T-helper 1 cell treated with Interleukin-12 subunit alpha and Interleukin-12 subunit beta and Interleukin-4 antibody, amounts not matched to agents 30 μg/mL and 1 μg/mL, for 36 hours (primary cell): ENCODE results near the gene TRIM44.
A peak's percentile ranks its signal among the peaks of the same experiment; 100 is the strongest.
"Not testable (repeated sequence)": the region's sequence is repeated elsewhere in the genome, so short reads cannot be mapped to it uniquely, and the experiment has no call there.

Experiments used
- H3K27ac Mint-ChIP-seq: one replicate; pipeline ENCODE4 v1.8.0; 2021; ENCODE audit warnings: mild to moderate bottlenecking, mixed read lengths
- H3K27me3 Mint-ChIP-seq: one replicate; pipeline ENCODE4 v1.8.0; 2021; ENCODE audit warnings: low read depth, mixed read lengths
- H3K36me3 Mint-ChIP-seq: one replicate; pipeline ENCODE4 v1.8.0; 2021; ENCODE audit warnings: low read depth, mixed read lengths
- H3K4me1 Mint-ChIP-seq: one replicate; pipeline ENCODE4 v1.8.0; 2021; ENCODE audit warnings: low read depth, mixed read lengths
- H3K4me3 Mint-ChIP-seq: one replicate; pipeline ENCODE4 v1.8.0; 2021; ENCODE audit warnings: mild to moderate bottlenecking, moderate library complexity, mixed read lengths
- H3K9me3 Mint-ChIP-seq: one replicate; pipeline ENCODE4 v1.8.0; 2021; ENCODE audit warnings: mixed read lengths

Gene TRIM44

GRCh38 chr11:35651263-35651662, 11.3 kb upstream of the TRIM44 start:
- H3K9me3 Mint-ChIP-seq, result no peaks in the 10 kb centered on the region
- H3K36me3 Mint-ChIP-seq, result no peaks in the 10 kb centered on the region
- H3K4me3 Mint-ChIP-seq, result no peak overlapping the region
- H3K27me3 Mint-ChIP-seq, result peaks cover 32% of the 10 kb centered on the region
- no peaks in the 10 kb centered on the region for H3K4me1 Mint-ChIP-seq
- H3K27ac Mint-ChIP-seq, result no peak overlapping the region

DNA sequence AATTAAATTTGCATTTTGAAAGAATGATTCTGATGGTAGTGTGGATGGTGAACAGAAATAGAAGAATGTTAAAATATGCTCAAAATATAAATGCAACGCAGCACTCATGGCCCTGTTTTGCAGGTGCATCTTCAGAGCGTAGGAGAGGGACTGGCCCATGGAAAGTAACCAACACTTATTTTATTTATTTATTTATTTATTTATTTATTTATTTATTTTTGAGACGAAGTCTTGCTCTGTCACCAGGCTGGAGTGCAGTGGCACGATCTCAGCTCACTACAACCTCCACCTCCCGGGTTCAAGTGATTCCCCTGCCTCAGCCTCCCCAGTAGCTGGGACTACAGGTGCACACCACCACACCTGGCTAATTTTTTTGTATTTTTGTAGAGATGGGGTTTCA, 9.8 kb upstream of the TRIM44 start:
- not testable (repeated sequence) for H3K27ac Mint-ChIP-seq, H3K9me3 Mint-ChIP-seq, H3K4me1 Mint-ChIP-seq, H3K4me3 Mint-ChIP-seq, H3K36me3 Mint-ChIP-seq
- peaks cover 30% of the 10 kb centered on the region for H3K27me3 Mint-ChIP-seq

DNA sequence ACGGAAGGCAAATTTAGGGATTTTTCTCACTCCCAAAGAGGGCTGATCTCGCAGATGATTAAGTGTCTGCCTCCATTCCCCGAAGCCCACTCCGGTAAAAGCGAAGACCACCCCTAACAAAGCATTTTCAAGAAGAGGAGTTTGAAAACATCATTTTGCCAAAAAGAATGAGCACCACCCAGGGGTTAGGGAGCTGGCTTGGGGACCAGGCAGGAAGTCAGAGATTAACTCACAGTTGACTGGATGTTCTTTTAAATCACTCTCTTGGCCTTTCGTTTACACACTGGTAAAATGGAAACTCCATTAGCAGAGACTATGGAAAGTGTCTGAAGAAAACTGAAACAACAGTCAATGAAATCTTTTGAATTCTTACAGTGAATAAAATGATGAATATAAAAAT, 7.9 kb upstream of the TRIM44 start:
- Mint-ChIP-seq H3K4me1 (no peaks in the 10 kb centered on the region), H3K36me3 (no peaks in the 10 kb centered on the region), H3K27me3 (peaks cover 38% of the 10 kb centered on the region), H3K9me3 (no peaks in the 10 kb centered on the region), H3K27ac (no peak overlapping the region), H3K4me3 (no peak overlapping the region)

DNA sequence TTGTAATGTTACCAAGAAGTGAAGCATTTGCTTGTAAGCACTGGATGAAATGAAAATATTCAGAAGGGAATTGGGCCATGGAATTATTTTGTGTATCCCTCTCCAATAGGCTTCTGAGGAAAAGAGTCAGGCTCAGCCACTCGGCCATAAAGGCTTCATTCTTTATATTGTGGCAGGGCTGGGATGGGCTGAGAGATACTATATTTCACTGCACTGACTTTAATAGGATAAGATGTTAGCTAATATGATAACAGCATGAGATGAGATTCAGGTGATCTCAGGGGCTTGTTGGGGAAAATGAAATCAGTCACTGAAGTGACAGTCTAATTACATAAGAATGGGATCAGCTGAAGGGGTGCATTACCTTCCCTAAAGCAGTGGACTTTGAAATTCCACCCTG, 7.3 kb upstream of the TRIM44 start:
- Mint-ChIP-seq H3K4me1 (no peaks in the 10 kb centered on the region), H3K27ac (no peak overlapping the region), H3K36me3 (no peaks in the 10 kb centered on the region), H3K27me3 (peaks cover 38% of the 10 kb centered on the region), H3K4me3 (no peak overlapping the region), H3K9me3 (no peaks in the 10 kb centered on the region)

DNA sequence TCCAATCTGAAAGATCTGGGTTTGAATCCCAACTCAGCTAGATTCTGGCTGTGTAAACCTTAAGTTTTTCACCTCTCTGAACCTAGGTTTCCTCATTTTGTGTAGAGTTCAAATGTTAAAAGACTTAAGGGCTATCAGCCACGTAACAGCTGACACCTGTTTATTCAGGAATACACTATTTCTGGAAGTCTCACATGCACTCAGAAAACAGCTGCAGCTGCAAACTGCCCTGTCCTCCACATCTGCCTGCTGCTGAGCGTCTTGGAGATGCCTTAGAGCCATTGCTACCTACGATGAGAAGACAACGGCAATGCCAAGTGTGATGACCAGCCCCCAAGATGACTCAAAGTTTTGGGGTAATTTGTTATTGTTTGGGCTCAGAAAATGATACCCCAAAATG, 6.7 kb upstream of the TRIM44 start:
- Mint-ChIP-seq H3K27me3 (peaks cover 38% of the 10 kb centered on the region), H3K27ac (no peak overlapping the region)

GRCh38 chr11:35658020-35658948, 4.3 kb upstream of the TRIM44 start:
- Mint-ChIP-seq H3K36me3 (peaks cover 4% of the 10 kb centered on the region), H3K9me3 (peaks cover 3% of the 10 kb centered on the region), H3K4me1 (peaks cover 9% of the 10 kb centered on the region), H3K4me3 (no peak overlapping the region), H3K27me3 (peaks cover 45% of the 10 kb centered on the region), H3K27ac (no peak overlapping the region)

More for the DNA sequence above, 6.7 kb upstream of the TRIM44 start:
- Mint-ChIP-seq H3K4me1 (no peaks in the 10 kb centered on the region), H3K36me3 (no peaks in the 10 kb centered on the region), H3K9me3 (no peaks in the 10 kb centered on the region), H3K4me3 (no peak overlapping the region)

DNA sequence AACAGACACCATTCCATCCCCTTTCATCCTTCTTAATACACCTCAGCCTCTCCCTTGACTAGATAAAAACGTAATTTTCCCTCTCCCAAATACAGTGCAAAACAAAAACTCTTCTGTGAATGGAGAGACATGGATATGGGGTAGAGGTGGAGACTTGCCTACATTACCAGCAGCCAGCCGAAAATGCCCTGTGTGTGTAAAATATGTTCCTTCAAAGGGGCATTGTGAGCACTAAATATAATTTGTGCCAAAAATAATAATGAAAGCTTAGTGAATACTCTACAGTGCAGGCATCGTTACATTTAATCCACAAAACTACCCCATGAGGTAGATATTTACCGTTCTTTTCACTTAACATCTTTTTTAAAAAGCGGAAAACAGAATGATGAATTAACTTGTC, 1.0 kb upstream of the TRIM44 start:
- H3K9me3 Mint-ChIP-seq, result peaks cover 28% of the 10 kb centered on the region
- H3K27ac Mint-ChIP-seq, result no peak overlapping the region
- H3K36me3 Mint-ChIP-seq, result peaks cover 26% of the 10 kb centered on the region
- H3K4me1 Mint-ChIP-seq, result peaks cover 26% of the 10 kb centered on the region
- H3K27me3 Mint-ChIP-seq, result peaks cover 23% of the 10 kb centered on the region
- H3K4me3 Mint-ChIP-seq, result peak overlapping the region; percentile 93

DNA sequence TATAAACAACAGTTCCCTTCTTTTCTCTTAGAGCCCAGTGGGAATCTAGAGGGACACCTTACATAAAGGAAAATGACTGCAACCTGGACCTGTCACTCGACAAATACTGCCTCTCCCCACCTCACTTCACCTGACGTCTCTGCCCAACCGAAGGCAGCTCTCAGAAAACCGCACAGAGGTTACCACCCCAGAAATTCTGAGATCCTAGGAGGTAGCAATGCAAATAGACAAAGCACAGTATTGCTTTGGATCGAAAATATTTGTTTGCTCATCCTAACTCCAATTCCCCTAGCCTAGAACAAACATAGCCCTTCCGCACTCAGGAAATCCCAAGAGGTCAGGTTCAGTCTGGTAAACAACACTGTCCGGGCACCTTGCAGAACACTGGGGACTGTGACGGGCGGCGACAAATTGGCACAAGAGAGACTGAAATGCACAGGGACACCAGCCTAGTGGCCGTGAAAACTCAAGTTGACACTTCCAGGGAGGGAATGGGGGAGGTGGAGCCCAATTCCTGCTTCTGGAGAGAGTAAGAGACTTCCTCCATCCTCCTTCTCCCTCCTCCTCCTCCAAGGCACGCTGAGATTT, 420 bp upstream of the TRIM44 start:
- H3K36me3 Mint-ChIP-seq, result peaks cover 30% of the 10 kb centered on the region
- peaks cover 26% of the 10 kb centered on the region for H3K4me1 Mint-ChIP-seq
- H3K4me3 Mint-ChIP-seq, result peak overlapping the region; percentile 93
- peaks cover 22% of the 10 kb centered on the region for H3K27me3 Mint-ChIP-seq
- peak overlapping the region; percentile 88 for H3K27ac Mint-ChIP-seq
- peaks cover 33% of the 10 kb centered on the region for H3K9me3 Mint-ChIP-seq

GRCh38 chr11:35663408-35663702, 780 bp downstream of the TRIM44 start:
- peaks cover 42% of the 10 kb centered on the region for H3K9me3 Mint-ChIP-seq
- peaks cover 26% of the 10 kb centered on the region for H3K4me1 Mint-ChIP-seq
- peak overlapping the region; percentile 83 for H3K27ac Mint-ChIP-seq
- peaks cover 33% of the 10 kb centered on the region for H3K36me3 Mint-ChIP-seq
- peaks cover 14% of the 10 kb centered on the region for H3K27me3 Mint-ChIP-seq
- H3K4me3 Mint-ChIP-seq, result peak overlapping the region; percentile 93

DNA sequence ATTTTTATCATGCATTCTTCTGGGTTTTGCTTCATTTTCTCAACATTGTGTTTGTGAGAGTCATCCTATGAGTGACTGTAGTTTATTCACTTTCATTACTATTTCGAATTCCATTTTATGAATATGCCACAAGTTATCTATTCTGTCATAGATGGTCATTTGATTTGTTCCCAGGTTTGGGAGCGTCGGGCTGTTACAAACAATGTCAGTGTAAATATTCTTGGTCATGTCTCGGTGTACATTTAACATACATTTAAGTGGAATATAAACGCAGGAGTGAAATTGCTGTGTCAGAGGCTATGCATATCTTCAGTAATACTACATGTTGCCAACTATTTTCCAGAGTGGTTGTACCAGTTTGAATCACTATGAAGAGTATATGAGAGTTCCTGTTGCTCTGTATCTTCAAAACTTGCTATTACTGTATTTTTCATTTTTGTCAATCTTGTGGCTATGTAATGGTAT, 2.4 kb downstream of the TRIM44 start:
- H3K36me3 Mint-ChIP-seq, result peaks cover 37% of the 10 kb centered on the region
- H3K4me3 Mint-ChIP-seq, result no peak overlapping the region
- H3K27ac Mint-ChIP-seq, result no peak overlapping the region
- peaks cover 12% of the 10 kb centered on the region for H3K27me3 Mint-ChIP-seq
- H3K9me3 Mint-ChIP-seq, result peaks cover 42% of the 10 kb centered on the region
- H3K4me1 Mint-ChIP-seq, result peaks cover 26% of the 10 kb centered on the region

GRCh38 chr11:35667257-35667656, 4.7 kb downstream of the TRIM44 start:
- Mint-ChIP-seq H3K27ac (no peak overlapping the region), H3K27me3 (peaks cover 2% of the 10 kb centered on the region), H3K36me3 (peaks cover 37% of the 10 kb centered on the region), H3K4me1 (peaks cover 24% of the 10 kb centered on the region), H3K9me3 (peaks cover 42% of the 10 kb centered on the region), H3K4me3 (no peak overlapping the region)

- not testable (repeated sequence) for H3K4me3 Mint-ChIP-seq, H3K27ac Mint-ChIP-seq, H3K27me3 Mint-ChIP-seq
- Mint-ChIP-seq H3K36me3 (peaks cover 32% of the 10 kb centered on the region), H3K9me3 (peaks cover 38% of the 10 kb centered on the region), H3K4me1 (peaks cover 17% of the 10 kb centered on the region)
Measured at GRCh38 chr11:35668350-35668749, 5.8 kb downstream of the TRIM44 start.

DNA sequence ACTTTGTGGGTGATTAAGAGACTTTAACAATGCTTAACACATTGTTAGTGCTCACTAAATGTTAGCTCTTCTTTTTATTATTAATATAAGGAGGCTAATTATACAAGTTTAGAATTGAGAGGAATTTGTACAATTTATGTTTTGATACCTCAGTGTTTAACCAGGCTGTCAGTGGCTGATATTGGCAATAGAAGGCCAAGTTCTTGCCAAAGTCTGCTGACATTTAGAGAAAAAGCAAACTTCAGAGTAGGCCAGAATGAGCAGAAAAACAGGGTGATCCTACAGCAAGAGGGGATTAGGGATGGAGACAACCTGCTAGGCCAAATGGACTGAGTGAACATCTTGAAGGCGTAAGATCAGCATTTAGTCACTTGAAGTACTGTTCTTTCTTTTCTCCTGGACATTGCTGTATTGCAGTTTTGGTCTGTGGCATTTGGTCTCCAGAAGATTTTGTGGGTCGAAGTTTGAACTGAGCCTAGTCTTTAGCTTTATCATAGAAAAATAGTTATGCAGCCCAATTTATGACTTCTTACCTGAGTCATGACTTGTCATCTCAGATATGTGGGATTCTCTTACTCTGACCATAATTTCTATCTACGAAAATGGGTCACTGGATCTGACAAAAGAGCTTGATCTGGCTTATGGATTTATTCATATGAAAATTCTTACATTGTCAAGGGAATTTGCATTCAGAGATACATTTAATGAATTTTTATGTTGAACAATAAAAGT, 9.0 kb downstream of the TRIM44 start:
- H3K27ac Mint-ChIP-seq, result no peak overlapping the region

GRCh38 chr11:35672608-35673007, 10.0 kb downstream of the TRIM44 start:
- Mint-ChIP-seq H3K27me3 (no peaks in the 10 kb centered on the region), H3K4me3 (no peak overlapping the region), H3K9me3 (peaks cover 8% of the 10 kb centered on the region), H3K36me3 (peaks cover 7% of the 10 kb centered on the region), H3K27ac (no peak overlapping the region), H3K4me1 (peaks cover 2% of the 10 kb centered on the region)

More for the DNA sequence above, 9.0 kb downstream of the TRIM44 start:
- Mint-ChIP-seq H3K4me3 (no peak overlapping the region), H3K4me1 (peaks cover 2% of the 10 kb centered on the region), H3K27me3 (no peaks in the 10 kb centered on the region), H3K36me3 (peaks cover 11% of the 10 kb centered on the region), H3K9me3 (peaks cover 14% of the 10 kb centered on the region)
